IgD-negative memory B cell (primary cell): Measurements from ENCODE around the gene UNC79. TPM values are rescaled to one million over a fixed set of nuclear protein-coding genes. Genes with fewer than 3 reads are reported as not detected.

Experiments used
- H3K27ac Mint-ChIP-seq, 3 donors: one replicate each; pipeline ENCODE4 v1.8.0; 2020 to 2022; ENCODE audit warnings: mild to moderate bottlenecking in 3 of 3, mixed read lengths in 3 of 3, moderate library complexity in 1 of 3
- H3K27me3 Mint-ChIP-seq: one replicate; pipeline ENCODE4 v1.8.0; 2021; ENCODE audit warnings: mixed read lengths
- H3K36me3 Mint-ChIP-seq: one replicate; pipeline ENCODE4 v1.8.0; 2020; ENCODE audit warnings: mild to moderate bottlenecking, mixed read lengths
- H3K4me1 Mint-ChIP-seq, 3 donors: one replicate each; pipeline ENCODE4 v1.8.0; 2020 to 2022; ENCODE audit warnings: mixed read lengths in 3 of 3, mild to moderate bottlenecking in 1 of 3
- H3K4me3 Mint-ChIP-seq, 4 donors: one replicate each; pipeline ENCODE4 v1.8.0; 2020 to 2022; ENCODE audit warnings: mild to moderate bottlenecking in 4 of 4, mixed read lengths in 4 of 4, moderate library complexity in 3 of 4
- H3K9me3 Mint-ChIP-seq, 3 donors: one replicate each; pipeline ENCODE4 v1.8.0; 2020 to 2021; ENCODE audit warnings: mixed read lengths in 3 of 3, mild to moderate bottlenecking in 1 of 3
- polyA plus RNA-seq: library from polyadenylated mRNA; unstranded; fragments of 300-500 nt; fragmentation: Illumina TruSeq; gene quantifications from one replicate; pipeline ENCODE4 v1.2.3, GENCODE V29; 2021

UNC79 gene
- polyA plus RNA-seq, 1 donor from 2014 or later: not detected

DNA sequence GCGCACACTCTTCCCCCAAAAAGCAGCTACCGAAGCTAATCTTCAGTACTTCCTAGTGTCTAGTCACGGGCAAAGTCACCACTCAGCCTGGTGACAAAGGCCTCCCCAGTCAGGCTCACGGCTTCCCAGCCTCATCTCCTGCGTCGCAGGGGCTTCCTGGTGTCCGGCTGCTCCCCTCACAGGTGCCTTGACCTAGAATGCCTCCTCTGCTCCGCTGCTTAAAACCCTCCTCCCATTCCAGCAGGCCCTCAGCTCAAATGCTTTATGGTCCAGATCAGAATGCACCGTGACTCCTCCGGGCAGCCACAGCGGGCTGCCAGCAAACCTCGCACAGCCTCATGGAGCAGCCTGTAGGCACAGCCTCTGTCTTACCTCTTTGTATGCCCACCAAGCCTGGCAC is 304.5 kb downstream of the UNC79 start:
- Mint-ChIP-seq H3K9me3 (no peaks in the 10 kb centered on the region), H3K4me1 (peaks cover 0 to 1% (median 0%) of the 10 kb centered on the region in 3 donors), H3K27ac (no peak overlapping the region), H3K27me3 (peaks cover 16% of the 10 kb centered on the region), H3K36me3 (peaks cover 2% of the 10 kb centered on the region), H3K4me3 (no peak overlapping the region)

DNA sequence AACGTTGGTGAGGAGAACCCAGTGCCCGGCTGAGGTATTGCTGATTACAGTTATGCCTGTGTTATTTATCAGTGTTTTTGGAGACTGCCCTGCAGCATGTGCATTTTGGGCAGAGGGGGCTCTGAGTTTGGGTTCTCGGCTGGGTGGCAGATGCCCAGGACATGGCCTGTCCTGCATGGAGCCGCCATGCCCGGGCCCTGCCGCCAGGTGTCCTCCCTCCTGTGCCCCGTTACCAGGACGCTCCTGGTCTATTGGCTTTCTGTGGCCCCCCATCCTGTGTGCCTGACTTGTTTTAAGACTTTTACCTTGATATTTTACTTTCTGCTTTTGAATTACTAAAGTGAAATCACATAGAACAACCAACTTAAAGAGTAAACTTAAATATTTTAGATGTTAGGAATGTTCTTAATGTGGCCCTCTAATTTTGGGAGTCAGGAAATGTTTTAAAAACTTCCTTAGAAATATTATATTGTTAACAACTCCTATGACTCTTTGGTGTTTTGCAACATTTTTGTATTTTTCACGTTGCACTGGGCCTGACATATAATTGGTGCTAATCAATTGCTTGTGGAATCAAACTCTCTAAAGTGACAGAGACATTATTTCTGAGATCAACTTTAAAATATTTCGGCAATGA is 305.8 kb downstream of the UNC79 start:
- Mint-ChIP-seq H3K36me3 (peaks cover 2% of the 10 kb centered on the region), H3K27me3 (peaks cover 16% of the 10 kb centered on the region), H3K9me3 (no peaks in the 10 kb centered on the region), H3K4me1 (peaks cover 0 to 1% (median 0%) of the 10 kb centered on the region in 3 donors), H3K4me3 (no peak overlapping the region), H3K27ac (no peak overlapping the region)

DNA sequence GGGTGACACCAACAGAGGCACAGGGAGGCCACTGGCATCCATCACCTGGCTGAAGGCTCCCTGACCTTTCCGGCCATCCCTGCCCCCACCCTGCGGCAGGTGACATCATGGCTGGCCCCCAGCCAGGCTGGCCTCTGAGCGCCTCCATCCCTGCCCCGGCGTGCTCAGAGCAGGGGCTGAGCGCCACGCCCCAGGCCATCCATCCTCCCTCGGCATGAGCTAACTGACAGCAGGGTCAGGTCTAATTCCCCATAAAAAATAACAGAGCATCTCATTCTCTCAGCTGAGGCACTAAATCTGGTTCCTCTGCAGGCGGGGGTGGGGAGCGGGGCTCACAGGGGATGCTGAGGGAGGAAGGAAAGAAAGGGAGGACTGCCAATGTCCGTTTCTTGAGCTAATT is 306.9 kb downstream of the UNC79 start:
- no peaks in the 10 kb centered on the region for H3K9me3 Mint-ChIP-seq
- peaks cover 2% of the 10 kb centered on the region for H3K36me3 Mint-ChIP-seq
- H3K4me1 Mint-ChIP-seq: peaks cover 0 to 1% (median 0%) of the 10 kb centered on the region in 3 donors
- no peak overlapping the region for H3K4me3 Mint-ChIP-seq
- H3K27ac Mint-ChIP-seq: no peak overlapping the region
- H3K27me3 Mint-ChIP-seq: peaks cover 12% of the 10 kb centered on the region

DNA sequence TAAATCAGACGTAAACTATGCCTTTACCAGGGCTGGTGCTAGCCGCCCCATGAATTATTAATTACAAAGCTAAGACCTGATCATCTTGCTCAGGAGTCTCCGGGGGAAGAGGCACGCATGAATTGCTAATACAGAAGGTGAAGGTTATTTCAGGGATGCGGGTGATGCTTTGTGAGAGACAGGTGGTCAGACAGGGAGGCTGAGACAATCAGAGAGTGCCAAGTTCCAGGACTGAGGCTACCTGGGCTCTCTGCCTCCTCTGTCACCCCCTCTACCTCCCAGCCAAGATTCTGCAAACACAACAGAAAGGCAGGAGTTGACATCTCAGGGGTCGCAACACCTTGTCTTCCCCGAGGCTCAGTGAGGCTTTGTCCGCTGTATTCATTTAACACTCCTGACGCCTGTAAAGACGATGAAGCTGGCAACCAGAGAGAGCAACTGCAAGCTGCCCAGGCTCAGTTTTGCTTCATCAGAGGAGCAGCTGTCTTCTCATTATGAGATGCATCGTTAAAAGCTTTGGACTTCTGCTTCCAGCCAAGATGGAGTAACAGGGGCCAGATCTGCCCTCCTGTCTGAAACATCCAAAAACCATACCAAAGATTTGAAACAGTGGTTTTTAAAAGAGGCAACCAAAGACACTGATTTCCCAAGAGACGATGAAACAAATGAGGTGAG is 311.0 kb downstream of the UNC79 start:
- no peaks in the 10 kb centered on the region for H3K9me3 Mint-ChIP-seq
- no peak overlapping the region for H3K4me3 Mint-ChIP-seq
- no peaks in the 10 kb centered on the region for H3K4me1 Mint-ChIP-seq
- H3K36me3 Mint-ChIP-seq: peaks cover 2% of the 10 kb centered on the region
- H3K27ac Mint-ChIP-seq: no peak overlapping the region
- H3K27me3 Mint-ChIP-seq: peaks cover 11% of the 10 kb centered on the region

DNA sequence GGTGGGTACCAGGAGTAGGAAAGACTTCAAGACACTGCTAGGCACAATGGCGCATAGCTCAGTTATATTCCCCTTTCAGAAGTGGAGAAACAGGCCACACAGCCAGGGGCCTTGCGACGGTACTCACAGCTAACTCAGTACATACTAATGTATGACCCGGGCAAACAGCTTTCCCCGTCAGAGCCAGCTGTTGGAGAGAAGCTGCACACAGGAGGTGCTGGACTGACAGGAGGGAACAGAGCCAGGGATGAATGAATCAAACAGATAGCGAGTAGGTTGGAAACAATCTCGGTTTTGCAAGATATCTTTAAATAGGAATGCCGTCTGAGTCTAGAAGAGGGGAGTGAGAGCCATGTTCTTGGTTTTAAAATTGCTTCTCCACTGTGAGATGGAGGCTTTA is 312.0 kb downstream of the UNC79 start:
- no peaks in the 10 kb centered on the region for H3K9me3 Mint-ChIP-seq
- no peaks in the 10 kb centered on the region for H3K4me1 Mint-ChIP-seq
- H3K27me3 Mint-ChIP-seq: peaks cover 8% of the 10 kb centered on the region
- H3K27ac Mint-ChIP-seq: no peak overlapping the region
- H3K36me3 Mint-ChIP-seq: peaks cover 2% of the 10 kb centered on the region
- H3K4me3 Mint-ChIP-seq: no peak overlapping the region

DNA sequence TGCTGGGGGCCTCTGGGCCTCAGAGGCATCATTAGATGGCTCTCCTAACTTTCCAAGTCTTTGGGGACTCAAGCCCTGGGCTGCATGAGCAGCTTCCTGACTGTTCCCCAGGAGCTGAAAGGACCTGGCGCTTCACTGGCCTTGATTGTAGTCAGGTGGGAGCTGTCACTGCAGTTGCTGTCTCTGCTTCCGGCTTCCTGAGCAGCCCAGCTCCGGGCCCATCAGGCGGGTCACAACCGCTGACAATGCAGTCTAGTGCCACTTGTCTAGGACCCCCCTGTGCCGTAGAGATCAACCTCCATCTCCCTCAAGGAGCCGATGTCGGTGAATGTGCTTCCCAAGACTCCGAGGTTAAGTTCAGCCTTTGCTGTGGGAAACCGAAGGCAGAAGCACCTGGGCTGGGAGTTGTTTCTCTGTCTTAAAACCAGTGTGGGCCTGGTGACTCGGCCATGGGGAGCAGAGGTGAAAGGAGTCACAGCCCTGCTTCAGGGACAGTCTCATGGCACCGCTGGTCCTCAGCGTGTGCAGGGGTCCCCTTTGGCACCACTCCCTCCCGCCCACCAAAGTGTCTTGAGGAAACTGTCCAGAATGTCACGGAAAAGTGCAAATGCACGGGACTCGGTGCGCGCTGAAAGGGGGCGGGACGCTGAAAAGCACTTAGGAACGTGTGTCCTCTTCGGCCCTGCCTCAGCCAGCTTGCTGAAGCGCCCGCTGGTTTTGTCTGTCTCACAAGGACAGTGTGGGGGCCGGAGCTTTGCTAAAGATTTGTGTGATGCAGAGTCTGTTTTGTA is 312.7 kb downstream of the UNC79 start:
- Mint-ChIP-seq H3K27ac (no peak overlapping the region), H3K36me3 (peaks cover 2% of the 10 kb centered on the region), H3K4me3 (no peak overlapping the region), H3K9me3 (peaks cover 0 to 2% (median 0%) of the 10 kb centered on the region in 3 donors), H3K4me1 (no peaks in the 10 kb centered on the region), H3K27me3 (peaks cover 3% of the 10 kb centered on the region)

DNA sequence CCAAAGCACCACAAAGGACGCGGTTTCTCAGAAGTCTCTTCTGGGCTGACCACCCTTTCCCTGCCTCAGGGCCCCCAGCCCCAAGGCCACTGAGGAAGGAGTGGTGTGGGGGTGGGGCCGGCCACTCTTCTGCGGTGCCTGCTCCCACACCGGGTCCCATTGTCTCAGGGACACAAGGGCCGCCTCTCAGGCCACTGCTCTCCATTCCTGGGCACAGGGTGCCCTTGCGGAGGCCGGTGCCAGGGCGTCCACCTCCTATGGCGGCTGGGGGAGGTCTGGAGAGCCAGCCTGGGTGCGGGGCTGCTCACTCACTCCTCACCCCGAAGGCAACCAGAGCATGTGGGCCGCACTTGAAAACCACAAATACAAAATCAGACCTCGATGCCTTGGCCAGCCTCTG is 313.4 kb downstream of the UNC79 start:
- Mint-ChIP-seq H3K4me1 (no peaks in the 10 kb centered on the region), H3K27ac (no peak overlapping the region), H3K9me3 (peaks cover 0 to 2% (median 0%) of the 10 kb centered on the region in 3 donors), H3K27me3 (peaks cover 3% of the 10 kb centered on the region), H3K36me3 (peaks cover 2% of the 10 kb centered on the region), H3K4me3 (no peak overlapping the region)

DNA sequence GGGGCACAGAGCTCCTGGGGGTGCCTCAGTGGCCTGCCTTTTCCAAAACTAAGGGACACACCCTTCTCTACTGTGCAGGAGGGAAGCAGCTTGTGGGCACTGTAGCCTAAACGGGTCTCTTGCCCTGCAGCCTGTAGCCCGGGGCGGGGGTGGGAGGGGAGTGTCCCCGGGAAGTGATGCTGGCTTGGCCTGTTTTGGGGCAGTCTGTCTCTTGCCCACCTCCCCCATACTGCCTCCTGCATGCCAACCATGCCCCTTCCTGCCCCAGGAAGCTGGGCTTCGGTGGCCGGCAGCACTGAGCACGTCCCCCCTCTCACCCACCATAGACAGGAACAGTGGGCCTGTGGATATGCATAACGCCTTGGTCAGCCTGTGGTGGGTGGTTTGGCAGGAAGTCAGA is 314.1 kb downstream of the UNC79 start:
- no peak overlapping the region for H3K27ac Mint-ChIP-seq

DNA sequence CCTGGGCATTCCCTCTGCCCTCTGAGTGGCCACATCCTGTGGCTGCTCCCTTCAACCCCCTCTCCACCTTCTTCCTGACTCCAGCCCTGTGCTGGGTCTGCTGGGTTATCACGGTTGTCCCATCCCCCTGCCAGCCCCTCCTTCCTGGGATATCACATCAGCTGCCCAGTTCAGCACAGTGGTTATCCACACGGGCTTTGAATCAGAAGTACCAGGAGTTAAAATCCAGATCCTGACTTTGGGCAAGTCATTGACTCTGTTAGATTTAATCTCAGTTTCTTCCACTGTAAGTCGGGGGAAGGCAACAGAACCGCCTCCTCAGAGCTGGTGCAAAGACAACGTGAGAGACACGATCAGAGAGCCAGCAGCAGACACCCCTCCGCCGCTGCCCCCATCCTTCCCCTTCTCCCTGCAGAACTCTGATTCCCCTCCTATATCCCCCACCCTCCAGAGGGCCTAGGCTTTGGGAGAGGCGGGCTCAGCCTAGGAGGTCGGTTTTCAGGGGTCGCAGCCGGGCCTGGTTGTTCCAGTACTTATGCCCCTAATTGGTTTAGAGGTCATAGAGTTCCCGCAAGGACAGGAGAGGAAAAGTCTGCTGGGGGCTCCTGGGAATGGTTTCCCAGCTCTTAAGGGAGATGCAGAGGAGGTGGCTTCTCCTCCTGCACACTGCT is 315.0 kb downstream of the UNC79 start:
- Mint-ChIP-seq H3K9me3 (peaks cover 0 to 2% (median 0%) of the 10 kb centered on the region in 3 donors), H3K36me3 (no peaks in the 10 kb centered on the region), H3K4me1 (no peaks in the 10 kb centered on the region), H3K27ac (no peak overlapping the region), H3K27me3 (no peaks in the 10 kb centered on the region), H3K4me3 (no peak overlapping the region)

More for the DNA sequence above, 314.1 kb downstream of the UNC79 start:
- Mint-ChIP-seq H3K9me3 (peaks cover 0 to 2% (median 0%) of the 10 kb centered on the region in 3 donors), H3K4me3 (no peak overlapping the region), H3K27me3 (no peaks in the 10 kb centered on the region), H3K36me3 (no peaks in the 10 kb centered on the region), H3K4me1 (no peaks in the 10 kb centered on the region)

DNA sequence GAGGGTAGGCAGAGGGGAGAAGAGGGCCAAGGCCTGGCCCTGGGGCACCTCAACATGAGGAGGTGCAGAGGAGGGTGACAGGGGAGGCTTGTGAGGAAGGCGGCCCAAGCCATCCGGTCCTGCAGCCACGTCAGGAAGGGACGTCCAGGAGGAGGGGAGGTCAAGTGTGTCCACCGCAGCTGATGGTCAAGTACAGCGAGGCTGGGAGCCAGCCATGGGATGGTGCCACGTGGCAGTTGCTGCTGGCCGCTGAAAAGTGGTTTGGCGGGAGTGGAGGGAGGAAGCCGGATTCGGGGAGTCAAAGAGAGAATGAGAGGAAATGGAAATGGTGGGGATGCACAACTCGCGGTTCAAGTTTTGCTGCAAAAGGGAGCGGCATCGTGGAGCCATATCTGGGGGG is 316.4 kb downstream of the UNC79 start:
- no peak overlapping the region for H3K4me3 Mint-ChIP-seq
- no peaks in the 10 kb centered on the region for H3K36me3 Mint-ChIP-seq
- peaks cover 0 to 2% (median 0%) of the 10 kb centered on the region in 3 donors for H3K9me3 Mint-ChIP-seq
- H3K27ac Mint-ChIP-seq: no peak overlapping the region
- no peaks in the 10 kb centered on the region for H3K27me3 Mint-ChIP-seq
- no peaks in the 10 kb centered on the region for H3K4me1 Mint-ChIP-seq

DNA sequence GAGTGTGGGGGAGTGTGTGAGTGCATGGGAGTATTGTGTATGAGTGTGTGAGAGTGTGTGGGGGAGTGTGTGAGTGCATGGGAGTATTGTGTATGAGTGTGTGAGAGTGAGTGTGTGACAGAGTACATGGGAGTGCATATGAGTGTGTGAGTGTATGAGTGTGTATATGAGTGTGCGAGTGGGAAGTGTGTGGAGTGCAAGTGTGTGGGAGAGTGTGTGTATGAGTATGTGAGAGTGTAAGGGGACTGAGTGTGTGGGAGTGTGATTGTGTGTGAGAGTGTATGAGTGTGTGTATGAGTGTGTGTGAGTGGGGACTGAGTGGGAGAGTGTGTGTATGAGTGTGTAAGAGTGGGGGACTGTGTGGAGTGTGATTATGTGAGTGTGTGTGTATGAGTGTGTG is 316.8 kb downstream of the UNC79 start:
- Mint-ChIP-seq H3K36me3 (no peaks in the 10 kb centered on the region), H3K9me3 (peaks cover 0 to 2% (median 0%) of the 10 kb centered on the region in 3 donors), H3K4me1 (no peaks in the 10 kb centered on the region), H3K27ac (peak overlapping the region in 1 of 3 donors; percentile 18), H3K4me3 (no peak overlapping the region), H3K27me3 (no peaks in the 10 kb centered on the region)

DNA sequence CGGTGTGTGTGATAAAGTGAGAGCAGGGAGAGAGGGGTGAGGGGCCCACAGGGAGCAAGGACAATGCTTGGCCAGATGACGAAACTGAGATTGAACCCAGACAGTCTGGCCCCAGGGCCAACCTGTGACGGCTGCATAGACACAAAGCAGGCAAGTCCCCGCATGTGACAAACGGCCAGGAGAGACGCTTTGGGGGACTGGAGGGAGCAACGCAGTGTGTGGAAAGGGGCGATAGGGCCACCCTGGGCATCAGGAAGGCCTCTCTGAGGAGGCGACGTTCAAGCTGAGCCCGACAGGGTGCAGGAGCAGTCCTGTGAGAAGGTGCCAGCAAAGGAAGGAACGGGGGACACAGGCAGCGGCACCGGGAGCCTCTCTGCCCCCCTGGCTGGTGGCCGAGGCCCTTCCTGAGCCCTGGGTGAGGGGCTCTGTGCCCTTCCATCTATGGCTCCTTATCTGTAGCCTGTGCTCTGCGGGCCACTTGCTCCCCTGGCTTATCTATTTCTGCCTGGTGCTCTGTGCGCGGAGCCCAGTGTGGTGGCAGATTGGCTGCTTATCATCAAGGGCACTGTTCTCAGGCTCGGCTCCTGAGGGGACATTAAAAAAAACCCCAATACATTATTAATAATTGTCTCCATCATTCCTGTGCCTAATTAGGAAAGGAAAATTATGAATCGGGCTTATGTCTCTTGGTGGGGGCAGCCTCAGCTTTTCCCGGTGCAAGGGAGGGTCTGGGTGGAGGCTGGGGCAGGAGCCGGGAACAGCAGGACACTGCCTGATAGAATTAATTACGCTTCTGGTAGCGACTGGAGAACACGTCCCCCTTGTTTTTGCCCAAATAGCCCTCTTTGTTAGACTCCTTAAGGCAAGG is 317.7 kb downstream of the UNC79 start:
- Mint-ChIP-seq H3K4me1 (no peaks in the 10 kb centered on the region), H3K4me3 (no peak overlapping the region), H3K9me3 (peaks cover 0 to 2% (median 2%) of the 10 kb centered on the region in 3 donors), H3K27ac (peak overlapping the region in 1 of 3 donors; percentile 18), H3K36me3 (no peaks in the 10 kb centered on the region), H3K27me3 (no peaks in the 10 kb centered on the region)

DNA sequence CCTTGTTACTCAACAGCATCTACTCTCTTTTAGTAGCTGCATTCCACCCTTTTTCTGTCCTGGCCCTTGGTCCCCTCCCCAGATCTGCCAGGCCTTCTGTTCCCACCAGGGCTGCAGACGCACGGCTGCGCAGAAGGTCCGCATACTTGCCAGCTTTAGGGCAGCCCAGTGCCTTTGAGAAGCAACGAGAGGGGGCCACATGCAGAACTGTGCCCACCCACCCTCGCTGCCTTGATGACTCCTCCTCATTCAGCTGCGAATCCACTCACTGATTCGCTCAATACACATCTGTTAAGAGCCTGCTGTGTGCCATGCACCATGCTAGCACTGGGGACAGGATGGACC is 318.3 kb downstream of the UNC79 start:
- H3K4me3 Mint-ChIP-seq: no peak overlapping the region
- H3K27ac Mint-ChIP-seq: no peak overlapping the region
- peaks cover 0 to 2% (median 2%) of the 10 kb centered on the region in 3 donors for H3K9me3 Mint-ChIP-seq
- H3K36me3 Mint-ChIP-seq: no peaks in the 10 kb centered on the region
- no peaks in the 10 kb centered on the region for H3K27me3 Mint-ChIP-seq
- no peaks in the 10 kb centered on the region for H3K4me1 Mint-ChIP-seq

DNA sequence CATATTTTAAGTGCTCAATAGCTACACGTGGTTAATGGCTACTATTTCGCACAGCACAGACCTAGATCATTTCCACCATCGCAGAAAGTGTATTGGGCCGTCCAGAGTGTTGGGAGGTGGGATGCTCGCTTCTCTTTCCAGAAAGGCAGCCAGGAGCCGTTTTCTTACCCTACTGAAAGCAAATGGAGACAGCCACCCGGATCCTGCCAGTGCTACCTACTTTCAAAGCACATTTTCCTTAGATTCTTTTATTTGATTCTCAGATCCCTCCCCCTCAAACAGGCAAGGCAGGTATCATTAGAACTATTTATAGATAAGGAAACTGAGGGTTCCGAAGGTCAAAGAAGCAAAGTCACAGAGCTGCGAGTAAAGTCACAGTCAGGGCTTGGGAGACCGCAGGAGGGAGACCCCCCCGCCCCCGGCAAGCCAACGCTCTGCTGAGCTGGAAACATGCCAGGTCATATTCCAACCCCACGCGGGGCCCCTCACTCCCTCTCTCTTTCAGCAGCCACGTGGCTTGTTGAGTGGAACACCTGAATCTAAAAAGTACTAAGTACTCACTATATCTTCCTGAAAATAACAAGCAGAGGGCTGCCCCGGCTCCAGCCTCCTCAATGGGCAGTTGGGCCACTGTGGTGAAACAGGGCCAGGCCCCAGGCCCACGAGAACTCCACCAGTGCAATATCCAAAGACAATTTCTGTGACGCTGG is 321.4 kb downstream of the UNC79 start:
- Mint-ChIP-seq H3K9me3 (peaks cover 0 to 2% (median 2%) of the 10 kb centered on the region in 3 donors), H3K36me3 (no peaks in the 10 kb centered on the region), H3K27ac (no peak overlapping the region), H3K27me3 (peaks cover 4% of the 10 kb centered on the region), H3K4me3 (no peak overlapping the region), H3K4me1 (no peaks in the 10 kb centered on the region)
